GM12874 (cell line): ENCODE data around the gene APRT.

Source experiments
- TF ChIP-seq, protein P1 (sequence below): IDR thresholded peaks from 2 replicates; pipeline ENCODE4 v1.5.1; 2011; ENCODE audit warnings: low read depth, mild to moderate bottlenecking, control low read depth, low read length, moderate library complexity; ENCODE audit not compliant: insufficient read depth

The APRT gene

DNA sequence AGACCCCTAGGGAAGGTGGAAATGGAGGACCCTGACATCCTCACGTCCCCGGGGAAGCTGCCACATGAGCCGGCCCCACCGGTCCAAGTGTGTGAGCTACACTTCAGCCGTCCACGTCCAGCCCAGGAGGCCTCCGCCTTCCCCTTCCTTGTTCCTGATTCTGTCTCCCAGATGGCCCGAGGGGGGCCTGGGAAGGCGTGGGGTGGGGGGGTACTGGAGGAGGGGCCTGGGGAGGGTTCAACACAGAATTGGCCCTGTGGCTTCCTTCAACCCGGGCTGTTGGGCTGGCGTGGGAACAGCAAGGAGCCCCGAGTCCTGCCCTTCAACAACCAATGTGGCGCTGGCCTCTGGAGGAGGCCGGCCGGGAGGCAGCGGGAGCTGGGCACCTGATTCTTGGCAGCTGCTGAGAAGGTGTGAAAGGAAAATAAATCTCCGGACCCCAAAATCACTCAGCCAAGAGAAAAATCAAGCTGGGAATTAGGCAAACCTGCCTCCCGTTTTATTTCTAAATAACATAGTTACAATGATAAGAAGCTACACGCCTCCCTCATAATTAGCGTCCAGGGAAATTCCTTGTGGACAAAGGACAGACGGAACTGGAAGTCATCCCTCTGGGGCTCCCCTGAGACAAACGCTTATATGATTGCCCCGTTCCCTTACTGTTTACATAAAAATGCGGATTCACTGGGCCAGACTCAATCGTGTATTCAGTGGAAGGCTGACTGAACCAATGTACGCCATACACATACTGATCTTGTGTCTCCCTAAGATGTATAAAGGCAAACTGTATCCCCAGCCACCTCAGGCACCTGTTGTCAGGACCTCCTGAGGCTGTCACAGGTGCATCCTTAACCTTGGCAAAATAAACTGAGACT is 1.8 kb upstream of the APRT start:
- TF ChIP-seq, protein P1, sequence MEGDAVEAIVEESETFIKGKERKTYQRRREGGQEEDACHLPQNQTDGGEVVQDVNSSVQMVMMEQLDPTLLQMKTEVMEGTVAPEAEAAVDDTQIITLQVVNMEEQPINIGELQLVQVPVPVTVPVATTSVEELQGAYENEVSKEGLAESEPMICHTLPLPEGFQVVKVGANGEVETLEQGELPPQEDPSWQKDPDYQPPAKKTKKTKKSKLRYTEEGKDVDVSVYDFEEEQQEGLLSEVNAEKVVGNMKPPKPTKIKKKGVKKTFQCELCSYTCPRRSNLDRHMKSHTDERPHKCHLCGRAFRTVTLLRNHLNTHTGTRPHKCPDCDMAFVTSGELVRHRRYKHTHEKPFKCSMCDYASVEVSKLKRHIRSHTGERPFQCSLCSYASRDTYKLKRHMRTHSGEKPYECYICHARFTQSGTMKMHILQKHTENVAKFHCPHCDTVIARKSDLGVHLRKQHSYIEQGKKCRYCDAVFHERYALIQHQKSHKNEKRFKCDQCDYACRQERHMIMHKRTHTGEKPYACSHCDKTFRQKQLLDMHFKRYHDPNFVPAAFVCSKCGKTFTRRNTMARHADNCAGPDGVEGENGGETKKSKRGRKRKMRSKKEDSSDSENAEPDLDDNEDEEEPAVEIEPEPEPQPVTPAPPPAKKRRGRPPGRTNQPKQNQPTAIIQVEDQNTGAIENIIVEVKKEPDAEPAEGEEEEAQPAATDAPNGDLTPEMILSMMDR = no peak

DNA sequence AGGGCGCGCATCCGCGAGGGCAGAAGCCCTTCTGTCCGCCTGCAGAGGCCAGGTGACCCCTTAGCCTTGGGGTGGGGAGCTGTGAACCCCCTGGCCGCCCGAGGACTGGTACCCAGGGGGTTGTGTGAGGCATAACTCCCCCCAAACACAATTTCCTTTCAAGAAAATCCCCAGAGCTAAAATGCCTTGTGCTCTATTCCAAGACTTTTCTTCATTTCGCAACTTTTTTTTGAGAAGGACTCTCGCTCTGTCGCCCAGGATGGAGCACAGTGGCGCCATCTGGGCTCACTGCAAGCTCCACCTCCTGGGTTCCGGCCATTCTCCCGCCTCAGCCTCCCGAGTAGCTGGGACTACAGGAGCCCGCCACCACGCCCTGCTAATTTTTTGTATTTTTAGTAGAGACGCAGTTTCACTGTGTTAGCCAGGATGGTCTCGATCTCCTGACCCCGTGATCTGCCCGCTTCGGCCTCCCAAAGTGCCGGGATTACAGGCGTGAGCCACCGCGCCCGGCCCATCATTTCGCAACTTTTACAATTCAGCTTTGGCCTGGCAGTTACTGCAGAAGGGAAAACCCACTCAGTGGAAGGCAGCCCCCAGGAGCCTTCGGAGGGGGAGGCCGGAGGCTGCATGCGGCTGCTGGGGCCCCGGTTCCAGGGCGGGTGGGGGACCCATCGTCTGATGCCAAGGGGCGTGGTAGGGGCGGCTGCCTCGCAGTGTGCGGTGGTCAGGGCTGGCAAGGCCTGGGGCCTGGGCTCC is 963 bp upstream of the APRT start:
- TF ChIP-seq, protein P1 = no peak

DNA sequence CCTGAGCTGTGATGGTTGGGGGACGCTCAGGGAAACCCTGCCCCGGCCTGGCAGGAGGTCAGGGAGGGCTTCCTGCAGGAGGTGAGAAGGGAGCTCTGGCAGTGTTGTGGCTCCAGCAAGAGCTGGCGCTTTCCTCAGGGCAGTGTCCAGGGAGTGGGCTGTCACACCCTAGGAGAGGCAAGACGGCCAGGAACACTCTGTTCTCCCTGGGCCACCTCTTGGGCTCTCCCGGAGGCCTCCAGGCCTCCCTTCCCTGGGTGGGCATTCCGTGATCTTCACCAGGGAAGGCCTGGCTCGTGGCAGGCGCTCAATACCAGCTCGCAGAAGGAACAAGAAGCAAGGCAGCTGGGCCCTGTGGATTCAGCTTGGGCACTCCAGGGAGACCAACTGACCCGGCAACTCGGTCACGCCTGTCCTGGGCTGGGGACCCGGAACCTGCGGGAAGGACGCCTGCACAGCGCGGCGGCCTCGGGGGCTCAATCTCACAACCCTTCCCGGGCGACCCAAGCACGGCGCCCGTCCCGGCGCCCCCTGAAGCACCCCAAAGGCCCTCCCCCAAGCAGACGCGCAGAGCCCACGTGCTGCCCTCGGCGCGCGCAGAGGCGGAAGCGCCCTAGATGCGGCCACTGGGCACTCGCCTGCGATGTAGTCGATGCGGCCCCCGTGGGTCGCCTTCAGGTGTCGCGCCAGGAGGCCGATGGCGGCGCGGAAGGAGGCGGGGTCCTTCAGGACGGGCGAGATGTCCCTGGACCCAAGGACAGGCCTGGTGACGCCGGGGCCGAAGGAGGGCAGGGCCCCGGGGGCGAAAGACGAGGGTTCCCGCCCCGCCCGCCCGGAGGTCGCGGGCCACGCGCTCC is 588 bp downstream of the APRT start:
- TF ChIP-seq, protein P1 = no peak

DNA sequence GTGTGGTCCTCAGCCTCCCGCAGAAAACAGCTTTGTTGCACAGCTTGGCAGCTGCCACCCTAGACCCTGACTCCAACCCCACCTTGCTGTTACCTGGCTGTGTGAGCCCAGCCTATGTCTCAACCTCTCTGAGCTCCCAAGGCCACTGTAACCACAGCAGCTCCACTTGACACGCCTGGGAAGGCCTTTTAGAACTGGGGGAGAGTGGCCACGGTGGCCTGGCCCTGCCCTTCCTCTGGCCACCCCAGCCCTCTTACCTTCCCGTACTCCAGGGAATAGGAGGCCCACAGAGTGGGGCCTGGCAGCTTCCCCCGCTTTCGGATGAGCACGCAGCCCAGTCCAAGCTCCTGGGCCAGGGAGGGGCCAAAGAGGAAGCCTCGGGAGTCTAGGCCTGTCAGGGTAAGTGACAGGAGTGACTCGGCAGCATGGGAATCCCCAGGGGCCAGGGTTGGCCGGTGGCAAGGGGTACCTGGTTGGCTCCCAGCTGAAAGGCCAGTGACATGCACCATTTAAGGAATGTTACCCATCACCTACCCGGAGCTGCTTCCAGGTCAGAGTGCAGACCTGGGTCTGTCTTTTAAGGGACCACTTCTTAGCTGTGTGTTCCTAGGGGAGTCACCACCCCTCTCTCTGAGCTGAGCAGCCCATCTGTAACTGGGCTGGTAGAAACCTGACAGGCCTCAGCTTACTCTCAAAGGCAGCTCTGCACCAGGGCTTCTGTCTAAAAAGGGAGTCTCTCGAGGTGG is 1.4 kb downstream of the APRT start:
- TF ChIP-seq, protein P1 = no peak

DNA sequence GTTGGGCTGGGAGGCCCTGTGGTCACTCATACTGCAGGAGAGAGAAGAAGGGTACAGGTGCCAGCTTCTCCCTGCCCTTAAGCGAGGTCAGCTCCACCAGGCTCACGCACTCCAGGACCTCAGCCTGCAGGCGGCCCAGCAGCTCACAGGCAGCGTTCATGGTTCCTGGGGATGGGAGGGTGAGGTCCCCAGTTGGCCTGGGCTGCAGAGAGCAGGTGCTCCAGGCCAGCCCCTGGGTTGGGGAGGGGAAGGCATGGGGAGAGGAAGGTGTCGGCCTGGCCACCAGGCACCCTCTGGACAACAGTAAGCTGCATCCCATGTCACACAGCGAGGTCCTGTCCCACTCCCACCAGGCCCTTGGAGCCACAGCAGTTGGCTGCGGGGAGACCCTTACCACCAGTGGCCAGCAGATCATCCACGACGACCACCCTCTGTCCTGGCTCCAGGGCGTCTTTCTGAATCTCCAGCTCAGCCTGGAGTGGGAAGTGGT is 2.0 kb downstream of the APRT start:
- TF ChIP-seq, protein P1 = no peak

DNA sequence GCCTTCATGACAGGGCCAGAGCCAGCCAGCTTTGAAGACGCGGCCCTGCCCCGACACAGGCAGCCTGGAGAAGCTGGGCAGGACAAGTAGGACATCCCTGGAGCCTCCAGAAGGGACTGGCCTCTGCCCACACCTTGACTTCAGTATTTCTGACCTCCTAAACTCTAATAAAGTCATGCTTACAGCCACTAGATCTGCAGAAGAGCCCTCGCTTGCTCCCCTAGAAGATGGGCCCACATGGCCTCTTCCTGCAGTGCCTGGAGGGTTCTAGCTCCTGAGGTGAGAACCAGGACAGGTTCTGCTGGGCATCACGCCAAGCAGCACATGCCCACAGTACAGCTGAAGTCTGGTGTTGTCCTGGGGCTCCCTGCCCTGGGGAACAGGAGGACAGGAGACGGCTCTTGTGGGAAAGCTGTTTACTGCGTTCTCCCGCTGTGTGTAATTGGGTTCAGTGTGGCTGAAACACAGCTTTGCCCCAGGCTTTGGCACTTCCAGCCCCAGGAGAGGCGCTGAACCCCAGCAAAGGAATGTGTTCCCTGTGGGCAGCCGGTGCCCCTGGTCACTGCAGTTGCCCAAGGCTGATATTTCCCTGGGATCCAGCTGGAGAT is 2.6 kb downstream of the APRT start:
- TF ChIP-seq, protein P1 = no peak
